HCT116 (cell line): ENCODE data around the gene KLHL3. TPM values are rescaled to one million over a fixed set of nuclear protein-coding genes. Genes with fewer than 3 reads are reported as not detected.

ENCODE experiments used
- ATAC-seq: fragments of 200-7000 bp; cut with Tn5 transposase; 2 replicates; pipeline ENCODE4 v1.9.1; 2020; ENCODE audit warnings: mild to moderate bottlenecking, moderate library complexity
- BruUV-seq: library from RNA; stranded (reverse); fragments of 400-500 nt; replicated peaks from 2 replicates; lab custom pipeline; 2021; lab: Mats Ljungman, UMichigan
- CTCF ChIA-PET: fragments of 300-600 bp; sonication (Branson Sonifier 250); formaldehyde crosslinking; loops from one replicate; lab custom pipeline; 2021; ENCODE audit warnings: antibody characterized with exemption; lab: Charles Lee
- POLR2A ChIA-PET: fragments of 300-600, 350-600 bp; sonication (Branson Sonifier 250); formaldehyde crosslinking; loops from one replicate; lab custom pipeline; 2021; ENCODE audit warnings: antibody characterized with exemption; lab: Charles Lee
- RAD21 ChIA-PET, 2 experiments: fragments of 300-600 bp; sonication (Branson Sonifier 250); formaldehyde crosslinking; loops; one replicate each; lab custom pipeline; 2023; ENCODE audit warnings: low total read pairs in 2 of 2; ENCODE audit not compliant: uncharacterized antibody in 2 of 2, unreplicated experiment in 2 of 2, low non-redundant PET in 1 of 2; lab: Charles Lee
- DNase-seq: peaks from one replicate; pipeline ENCODE4 v3.0.0-alpha.2; 2010; ENCODE audit warnings: low read depth, low spot score
- H2AFZ ChIP-seq: fragments of 200-600 bp; shearing (Covaris generic), sonication (generic); 2 replicates; pipeline ENCODE4 v1.6.1; 2017; ENCODE audit warnings: low read depth, mixed run types, mixed read lengths, antibody characterized with exemption, low read length; ENCODE audit not compliant: poor library complexity, severe bottlenecking
- H3K27ac ChIP-seq: 2 replicates; pipeline ENCODE4 v1.5.1; 2012; ENCODE audit warnings: low read depth, low read length
- H3K27me3 ChIP-seq: fragments of 200-600 bp; sonication (generic); 2 replicates; pipeline ENCODE4 v1.6.1; 2016; ENCODE audit warnings: mixed run types, low read length, mixed read lengths; ENCODE audit not compliant: insufficient read depth
- H3K36me3 ChIP-seq, 2 experiments: fragments of 200-500 bp in 1 of 2; fragments of 200-600 bp in 1 of 2; sonication (Bioruptor generic) in 1 of 2; sonication (generic) in 1 of 2; 2 replicates each; pipeline versions ENCODE4 v1.5.1 to v1.6.1; 2014 to 2016; ENCODE audit warnings: low read length in 2 of 2, inconsistent platforms in 1 of 2, mixed read lengths in 1 of 2, mixed run types in 1 of 2; ENCODE audit not compliant: insufficient read depth in 2 of 2, control insufficient read depth in 1 of 2
- H3K4me1 ChIP-seq, 2 experiments: fragments of 200-600 bp in 1 of 2; sonication (generic) in 1 of 2; 2 replicates each; pipeline versions ENCODE4 v1.5.1 to v1.6.1; 2012 to 2017; ENCODE audit warnings: low read length in 2 of 2, inconsistent platforms in 1 of 2, mild to moderate bottlenecking in 1 of 2, mixed read lengths in 1 of 2, mixed run types in 1 of 2, moderate library complexity in 1 of 2; ENCODE audit not compliant: insufficient read depth in 2 of 2, control insufficient read depth in 1 of 2
- H3K4me2 ChIP-seq: fragments of 200-600 bp; sonication (generic); 2 replicates; pipeline ENCODE4 v1.6.1; 2017; ENCODE audit warnings: mixed run types, low read length, mixed read lengths
- H3K4me3 ChIP-seq, 2 experiments: fragments of 200-600 bp in 1 of 2; sonication (generic) in 1 of 2; replicated peaks in 1 of 2; 2 replicates each; pipeline ENCODE4 v1.5.1; 2011 to 2016; ENCODE audit warnings: low read length in 2 of 2, control low read depth in 1 of 2, low read depth in 1 of 2, mild to moderate bottlenecking in 1 of 2, mixed read lengths in 1 of 2, mixed run types in 1 of 2
- H3K79me2 ChIP-seq: fragments of 200-600 bp; sonication (generic); 2 replicates; pipeline ENCODE4 v1.6.1; 2017; ENCODE audit warnings: mild to moderate bottlenecking, mixed run types, low read length, moderate library complexity, mixed read lengths; ENCODE audit not compliant: insufficient read depth
- H3K9ac ChIP-seq: fragments of 200-600 bp; sonication (generic); 2 replicates; pipeline ENCODE4 v1.6.1; 2016; ENCODE audit warnings: low read length, mixed read lengths
- H3K9me2 ChIP-seq: fragments of 200-600 bp; sonication (generic), shearing (Covaris generic); 2 replicates; pipeline ENCODE4 v1.6.1; 2017; ENCODE audit warnings: mixed run types, mild to moderate bottlenecking, moderate library complexity; ENCODE audit not compliant: insufficient read depth
- H3K9me3 ChIP-seq, 2 experiments: fragments of 200-500 bp in 1 of 2; fragments of 200-600 bp in 1 of 2; sonication (Bioruptor generic) in 1 of 2; sonication (generic) in 1 of 2; 2 replicates each; pipeline ENCODE4 v1.6.1; 2014 to 2017; ENCODE audit warnings: low read length in 2 of 2, mixed read lengths in 2 of 2, inconsistent platforms in 1 of 2, low read depth in 1 of 2, mild to moderate bottlenecking in 1 of 2, mixed run types in 1 of 2, moderate library complexity in 1 of 2; ENCODE audit not compliant: control insufficient read depth in 1 of 2, insufficient read depth in 1 of 2
- H4K20me1 ChIP-seq: fragments of 200-600 bp; sonication (generic), shearing (Covaris generic); 2 replicates; pipeline ENCODE4 v1.6.1; 2017; ENCODE audit warnings: mixed run types, mild to moderate bottlenecking, moderate library complexity; ENCODE audit not compliant: insufficient read depth
- CBX3 ChIP-seq: IDR thresholded peaks from 2 replicates; pipeline ENCODE4 v1.6.1; 2012; ENCODE audit warnings: low read depth
- EGR1 ChIP-seq: IDR thresholded peaks from 2 replicates; pipeline ENCODE4 v1.6.1; 2012; ENCODE audit warnings: low read depth
- ELF1 ChIP-seq: IDR thresholded peaks from 2 replicates; pipeline ENCODE4 v1.6.1; 2012; ENCODE audit warnings: low read depth, borderline replicate concordance
- EZH2phosphoT487 ChIP-seq: fragments of 200-600 bp; IDR thresholded peaks from 2 replicates; pipeline ENCODE4 v1.6.1; 2018; ENCODE audit warnings: antibody characterized with exemption, borderline replicate concordance
- POLR2A ChIP-seq: IDR thresholded peaks from 2 replicates; pipeline ENCODE4 v1.7.0; 2011; ENCODE audit warnings: borderline replicate concordance; ENCODE audit not compliant: insufficient read depth, insufficient read length; ENCODE audit errors: extremely low read depth
- POLR2AphosphoS5 ChIP-seq: IDR thresholded peaks from 2 replicates; pipeline ENCODE4 v1.6.1; 2011; ENCODE audit warnings: mild to moderate bottlenecking, low read depth, low read length, moderate library complexity
- RAD21 ChIP-seq: IDR thresholded peaks from 2 replicates; pipeline ENCODE4 v1.6.1; 2012; ENCODE audit warnings: low read depth, mild to moderate bottlenecking
- SP1 ChIP-seq: IDR thresholded peaks from 2 replicates; pipeline ENCODE4 v1.6.1; 2012; ENCODE audit warnings: low read depth
- TCF7L2 ChIP-seq: IDR thresholded peaks from 2 replicates; pipeline ENCODE4 v1.7.0; 2011; ENCODE audit warnings: borderline replicate concordance, inconsistent platforms; ENCODE audit not compliant: insufficient read depth, insufficient read length; ENCODE audit errors: extremely low read depth
- YY1 ChIP-seq: IDR thresholded peaks from 2 replicates; pipeline ENCODE4 v1.6.1; 2011; ENCODE audit warnings: low read length, low read depth, moderate library complexity, mild to moderate bottlenecking; ENCODE audit not compliant: insufficient replicate concordance; ENCODE audit errors: extremely low read depth
- ZBTB33 ChIP-seq: IDR thresholded peaks from 2 replicates; pipeline ENCODE4 v1.6.1; 2011; ENCODE audit warnings: mild to moderate bottlenecking, low read length, moderate library complexity; ENCODE audit not compliant: insufficient replicate concordance; ENCODE audit errors: extremely low read depth
- ZFX ChIP-seq: fragments of 450-650 bp; IDR thresholded peaks from 2 replicates; pipeline ENCODE4 v1.6.1; 2017
- intact Hi-C: fragments of 100-400 bp; cut with micrococcal nuclease; formaldehyde crosslinking; loops from 2 replicates; pipeline ENCODE4 v1.10.0; 2022
- total RNA-seq: library from RNA; stranded (reverse); gene quantifications from one replicate; pipeline ENCODE4 v1.2.1, GENCODE V29; 2021; ENCODE audit not compliant: unreplicated experiment
- TF ChIP-seq, protein P1 (sequence below): IDR thresholded peaks from 2 replicates; pipeline ENCODE4 v1.6.1; 2012
- TF ChIP-seq, protein P2 (sequence below): IDR thresholded peaks from 2 replicates; pipeline ENCODE4 v1.6.1; 2012; ENCODE audit warnings: low read depth
- TF ChIP-seq, protein P3 (sequence below): IDR thresholded peaks from 2 replicates; pipeline ENCODE4 v1.6.1; 2012
- TF ChIP-seq, protein P4 (sequence below), 3 experiments: fragments of 200-600 bp in 1 of 3; sonication (generic) in 1 of 3; IDR thresholded peaks in 2 of 3; conservative IDR thresholded peaks in 1 of 3; 2 replicates each; pipeline ENCODE4 v1.5.1; 2012 to 2017; ENCODE audit warnings: low read depth in 2 of 3, low read length in 2 of 3, antibody characterized with exemption in 1 of 3, borderline replicate concordance in 1 of 3, control low read depth in 1 of 3, mild to moderate bottlenecking in 1 of 3, mixed read lengths in 1 of 3, mixed run types in 1 of 3, moderate library complexity in 1 of 3; ENCODE audit not compliant: insufficient read depth in 1 of 3

Gene KLHL3
- total RNA-seq, 1 experiment from 2014 or later: not detected

DNA sequence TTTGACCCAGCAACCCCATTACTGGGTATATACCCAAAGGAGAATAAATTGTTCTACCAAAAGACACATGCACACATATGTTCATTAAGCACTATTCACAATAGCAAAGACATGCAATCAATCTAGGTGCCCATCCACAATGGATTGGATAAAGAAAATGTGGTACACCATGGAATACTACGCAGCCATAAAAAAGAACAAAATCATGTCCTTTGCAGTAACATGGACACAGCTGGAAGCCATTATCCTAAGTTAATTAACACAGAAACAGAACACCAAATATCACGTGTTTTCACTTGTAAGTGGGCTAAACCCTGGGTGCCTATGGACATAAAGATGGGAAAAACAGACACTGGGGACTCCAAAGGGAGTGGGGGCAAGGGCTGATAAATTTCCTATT, 46.6 kb downstream of the KLHL3 start:
- no peaks in the 10 kb centered on the region for H4K20me1 ChIP-seq
- intact Hi-C loops: no loop called here
- DNase-seq (no peak), ATAC-seq (no peak)
- H3K27me3 ChIP-seq: peaks cover 25% of the 10 kb centered on the region
- H3K4me2 ChIP-seq: no peak overlapping the region
- no peaks in the 10 kb centered on the region for H3K4me1 ChIP-seq
- H3K9me3 ChIP-seq: no peaks in the 10 kb centered on the region
- no TSS peak for BruUV-seq
- no peak for TF ChIP-seq SP1
- no peak for TF ChIP-seq ELF1
- TF ChIP-seq CBX3: no peak
- TF ChIP-seq, protein P1, sequence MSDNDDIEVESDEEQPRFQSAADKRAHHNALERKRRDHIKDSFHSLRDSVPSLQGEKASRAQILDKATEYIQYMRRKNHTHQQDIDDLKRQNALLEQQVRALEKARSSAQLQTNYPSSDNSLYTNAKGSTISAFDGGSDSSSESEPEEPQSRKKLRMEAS: no peak
- TF ChIP-seq, protein P2, sequence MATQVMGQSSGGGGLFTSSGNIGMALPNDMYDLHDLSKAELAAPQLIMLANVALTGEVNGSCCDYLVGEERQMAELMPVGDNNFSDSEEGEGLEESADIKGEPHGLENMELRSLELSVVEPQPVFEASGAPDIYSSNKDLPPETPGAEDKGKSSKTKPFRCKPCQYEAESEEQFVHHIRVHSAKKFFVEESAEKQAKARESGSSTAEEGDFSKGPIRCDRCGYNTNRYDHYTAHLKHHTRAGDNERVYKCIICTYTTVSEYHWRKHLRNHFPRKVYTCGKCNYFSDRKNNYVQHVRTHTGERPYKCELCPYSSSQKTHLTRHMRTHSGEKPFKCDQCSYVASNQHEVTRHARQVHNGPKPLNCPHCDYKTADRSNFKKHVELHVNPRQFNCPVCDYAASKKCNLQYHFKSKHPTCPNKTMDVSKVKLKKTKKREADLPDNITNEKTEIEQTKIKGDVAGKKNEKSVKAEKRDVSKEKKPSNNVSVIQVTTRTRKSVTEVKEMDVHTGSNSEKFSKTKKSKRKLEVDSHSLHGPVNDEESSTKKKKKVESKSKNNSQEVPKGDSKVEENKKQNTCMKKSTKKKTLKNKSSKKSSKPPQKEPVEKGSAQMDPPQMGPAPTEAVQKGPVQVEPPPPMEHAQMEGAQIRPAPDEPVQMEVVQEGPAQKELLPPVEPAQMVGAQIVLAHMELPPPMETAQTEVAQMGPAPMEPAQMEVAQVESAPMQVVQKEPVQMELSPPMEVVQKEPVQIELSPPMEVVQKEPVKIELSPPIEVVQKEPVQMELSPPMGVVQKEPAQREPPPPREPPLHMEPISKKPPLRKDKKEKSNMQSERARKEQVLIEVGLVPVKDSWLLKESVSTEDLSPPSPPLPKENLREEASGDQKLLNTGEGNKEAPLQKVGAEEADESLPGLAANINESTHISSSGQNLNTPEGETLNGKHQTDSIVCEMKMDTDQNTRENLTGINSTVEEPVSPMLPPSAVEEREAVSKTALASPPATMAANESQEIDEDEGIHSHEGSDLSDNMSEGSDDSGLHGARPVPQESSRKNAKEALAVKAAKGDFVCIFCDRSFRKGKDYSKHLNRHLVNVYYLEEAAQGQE: no peak
- TF ChIP-seq, protein P3, sequence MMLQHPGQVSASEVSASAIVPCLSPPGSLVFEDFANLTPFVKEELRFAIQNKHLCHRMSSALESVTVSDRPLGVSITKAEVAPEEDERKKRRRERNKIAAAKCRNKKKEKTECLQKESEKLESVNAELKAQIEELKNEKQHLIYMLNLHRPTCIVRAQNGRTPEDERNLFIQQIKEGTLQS: no peak
- no peak for TF ChIP-seq EGR1
- no peak for TF ChIP-seq YY1
- no peak for TF ChIP-seq TCF7L2
- no peak for TF ChIP-seq POLR2AphosphoS5
- TF ChIP-seq, protein P4, sequence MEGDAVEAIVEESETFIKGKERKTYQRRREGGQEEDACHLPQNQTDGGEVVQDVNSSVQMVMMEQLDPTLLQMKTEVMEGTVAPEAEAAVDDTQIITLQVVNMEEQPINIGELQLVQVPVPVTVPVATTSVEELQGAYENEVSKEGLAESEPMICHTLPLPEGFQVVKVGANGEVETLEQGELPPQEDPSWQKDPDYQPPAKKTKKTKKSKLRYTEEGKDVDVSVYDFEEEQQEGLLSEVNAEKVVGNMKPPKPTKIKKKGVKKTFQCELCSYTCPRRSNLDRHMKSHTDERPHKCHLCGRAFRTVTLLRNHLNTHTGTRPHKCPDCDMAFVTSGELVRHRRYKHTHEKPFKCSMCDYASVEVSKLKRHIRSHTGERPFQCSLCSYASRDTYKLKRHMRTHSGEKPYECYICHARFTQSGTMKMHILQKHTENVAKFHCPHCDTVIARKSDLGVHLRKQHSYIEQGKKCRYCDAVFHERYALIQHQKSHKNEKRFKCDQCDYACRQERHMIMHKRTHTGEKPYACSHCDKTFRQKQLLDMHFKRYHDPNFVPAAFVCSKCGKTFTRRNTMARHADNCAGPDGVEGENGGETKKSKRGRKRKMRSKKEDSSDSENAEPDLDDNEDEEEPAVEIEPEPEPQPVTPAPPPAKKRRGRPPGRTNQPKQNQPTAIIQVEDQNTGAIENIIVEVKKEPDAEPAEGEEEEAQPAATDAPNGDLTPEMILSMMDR (IDR thresholded peaks at IDR 0.05 in 2 of 3, conservative IDR thresholded peaks at IDR 0.05 in 1 of 3; ENCODE audit: borderline replicate concordance in 1 of 3, insufficient read depth in 1 of 3, low read depth in 2 of 3, low read length in 2 of 3): no peak
- no peak for TF ChIP-seq EZH2phosphoT487
- TF ChIP-seq RAD21: no peak
- TF ChIP-seq ZFX: no peak
- no peak for TF ChIP-seq POLR2A
- no peak for TF ChIP-seq ZBTB33
- TF ChIP-seq, all 23 proteins: peak for 0
- ChIA-PET CTCF (no interaction called here), RAD21 (no interaction called here), POLR2A (no interaction called here)
- no peaks in the 10 kb centered on the region for H3K9me2 ChIP-seq
- no peaks in the 10 kb centered on the region for H3K36me3 ChIP-seq
- no peaks in the 10 kb centered on the region for H3K79me2 ChIP-seq
- H3K9ac ChIP-seq: no peak overlapping the region
- H2AFZ ChIP-seq: no peak overlapping the region
- H3K27ac ChIP-seq: no peak overlapping the region
- H3K4me3 ChIP-seq: no peak overlapping the region
